Endothelial cell of umbilical vein (primary cell): ENCODE measurements around the gene SELL. TPM values are rescaled to one million over a fixed set of nuclear protein-coding genes. Genes with fewer than 3 reads are reported as not detected.
"Not testable (repeated sequence)": the region's sequence is repeated elsewhere in the genome, so short reads cannot be mapped to it uniquely, and the experiment has no call there.

Experiments
- BruUV-seq: library from RNA; stranded (reverse); fragments of 400-500 nt; replicated peaks from 2 replicates; lab custom pipeline; 2021; lab: Mats Ljungman, UMichigan
- CTCF ChIA-PET: fragments of 300-600, 350-600 bp; sonication (Branson Sonifier 250); formaldehyde crosslinking; loops from one replicate; lab custom pipeline; 2021; ENCODE audit warnings: antibody characterized with exemption, inconsistent platforms; lab: Charles Lee
- POLR2A ChIA-PET: fragments of 300-600, 350-600 bp; sonication (Branson Sonifier 250); formaldehyde crosslinking; loops from one replicate; lab custom pipeline; 2021; ENCODE audit warnings: antibody characterized with exemption, inconsistent platforms; lab: Charles Lee
- DNase-seq: peaks from one replicate; pipeline ENCODE4 v3.0.0-alpha.2; 2011; ENCODE audit warnings: low read depth, low spot score
- FAIRE-seq: peaks from 2 replicates; lab custom pipeline; 2011; peaks lifted over from hg19 to GRCh38; lab: Jason Lieb, UNC
- H2AFZ ChIP-seq: 2 replicates; pipeline ENCODE4 v1.6.0; 2012; ENCODE audit warnings: low read depth, low read length, control low read depth, inconsistent platforms
- H3K27ac ChIP-seq: 2 replicates; pipeline ENCODE4 v1.5.1; 2011; ENCODE audit warnings: low read depth, mild to moderate bottlenecking, control low read depth, low read length, moderate library complexity; ENCODE audit not compliant: insufficient read depth
- H3K27me3 ChIP-seq, 2 experiments: 2 replicates each; pipeline versions ENCODE4 v1.6.0 to v1.6.1; 2011; ENCODE audit warnings: low read length in 2 of 2, mixed read lengths in 1 of 2; ENCODE audit not compliant: control insufficient read depth in 2 of 2, insufficient read depth in 2 of 2
- H3K36me3 ChIP-seq, 2 experiments: 2 replicates in 1 of 2; 3 replicates in 1 of 2; pipeline ENCODE4 v1.5.1; 2011; ENCODE audit warnings: low read length in 2 of 2, mild to moderate bottlenecking in 1 of 2, moderate library complexity in 1 of 2; ENCODE audit not compliant: control insufficient read depth in 2 of 2, insufficient read depth in 2 of 2; ENCODE audit errors: extremely low read depth in 1 of 2
- H3K4me1 ChIP-seq: 3 replicates; pipeline ENCODE4 v1.5.1; 2011; ENCODE audit warnings: mild to moderate bottlenecking, low read length; ENCODE audit not compliant: control insufficient read depth, insufficient read depth; ENCODE audit errors: extremely low read depth
- H3K4me2 ChIP-seq: 2 replicates; pipeline ENCODE4 v1.6.1; 2011; ENCODE audit warnings: low read length, control low read depth, mixed read lengths; ENCODE audit not compliant: insufficient read depth
- H3K4me3 ChIP-seq, 3 experiments: fragments of 200-600 bp in 1 of 3; sonication (generic), shearing (Covaris generic) in 1 of 3; replicated peaks in 1 of 3; 2 replicates each; pipeline ENCODE4 v1.5.1; 2011 to 2016; ENCODE audit warnings: control low read depth in 3 of 3, low read length in 3 of 3, mild to moderate bottlenecking in 2 of 3, inconsistent platforms in 1 of 3, low read depth in 1 of 3, moderate library complexity in 1 of 3; ENCODE audit not compliant: insufficient read depth in 1 of 3
- H3K79me2 ChIP-seq: 2 replicates; pipeline ENCODE4 v1.6.0; 2012; ENCODE audit warnings: low read length, inconsistent platforms; ENCODE audit not compliant: control insufficient read depth, insufficient read depth
- H3K9ac ChIP-seq: replicated peaks from 2 replicates; pipeline ENCODE3; 2011; ENCODE audit warnings: low read length, control low read depth; ENCODE audit not compliant: insufficient read depth; ENCODE audit errors: extremely low read depth
- H3K9me1 ChIP-seq: replicated peaks from 3 replicates; pipeline ENCODE4 v1.6.0; 2011; ENCODE audit warnings: mild to moderate bottlenecking, low read length; ENCODE audit not compliant: control insufficient read depth, insufficient read depth; ENCODE audit errors: extremely low read depth
- H3K9me3 ChIP-seq: replicated peaks from 2 replicates; pipeline ENCODE4 v1.5.1; 2012; ENCODE audit warnings: low read length, inconsistent platforms; ENCODE audit not compliant: control insufficient read depth, insufficient read depth
- H4K20me1 ChIP-seq: replicated peaks from 2 replicates; pipeline ENCODE3; 2011; ENCODE audit warnings: mild to moderate bottlenecking, low read length; ENCODE audit not compliant: control insufficient read depth, insufficient read depth; ENCODE audit errors: extremely low read depth
- dilution Hi-C: fragments of 300-500 bp; cut with MboI; formaldehyde crosslinking; loops from one replicate; pipeline ENCODE4 v1.15.0; 2019; ENCODE audit warnings: low sequenced_read_pairs; ENCODE audit not compliant: extremely low pct_ligation_motif_present
- intact Hi-C: fragments of 100-400 bp; cut with micrococcal nuclease; formaldehyde crosslinking; loops from one replicate; pipeline ENCODE4 v1.10.0; 2022
- polyA plus RNA-seq, 4 experiments: library from polyadenylated mRNA; depleted of rRNA in 3 of 4; stranded (reverse) in 3 of 4; unstranded in 1 of 4; fragments of >200 nt; gene quantifications; 2 replicates each; pipeline versions ENCODE4 v1.2.1 to v1.2.3, GENCODE V29; 2011 to 2012; ENCODE audit warnings: missing spikeins in 1 of 4
- total RNA-seq: library from RNA; stranded (reverse); gene quantifications from 2 replicates; pipeline ENCODE4 v1.2.3, GENCODE V29; 2021

The SELL gene
- total and polyA plus RNA-seq, 2 donors (not counting 3 experiments of a cell fraction or from before 2014, with no cell fraction given) = 0.68 to 1.8 TPM

- H4K20me1 ChIP-seq, H3K79me2 ChIP-seq, CTCF ChIA-PET, DNase-seq, intact Hi-C loops, H3K4me2 ChIP-seq, H2AFZ ChIP-seq, BruUV-seq, FAIRE-seq, H3K9me3 ChIP-seq, H3K4me3 ChIP-seq, H3K27ac ChIP-seq, H3K9me1 ChIP-seq, H3K36me3 ChIP-seq, POLR2A ChIA-PET, H3K27me3 ChIP-seq, dilution Hi-C loops, H3K9ac ChIP-seq: not testable (repeated sequence)
- H3K4me1 ChIP-seq = peaks cover 11% of the 10 kb centered on the region
Measured at GRCh38 chr1:169667699-169668596, 43.5 kb downstream of the SELL start.

GRCh38 chr1:169667227-169667639 lies 44.2 kb downstream of the SELL start:
- FAIRE-seq, H3K9me3 ChIP-seq, H3K36me3 ChIP-seq, DNase-seq, H3K79me2 ChIP-seq, H3K9me1 ChIP-seq, H3K9ac ChIP-seq, POLR2A ChIA-PET, H3K27ac ChIP-seq, H2AFZ ChIP-seq, H4K20me1 ChIP-seq, dilution Hi-C loops, intact Hi-C loops, H3K4me2 ChIP-seq, BruUV-seq, H3K27me3 ChIP-seq, H3K4me3 ChIP-seq: not testable (repeated sequence)
- CTCF ChIA-PET = interaction anchor here (1.6 kb wide), 1 partner anchor 65 kb away, joined by 4 read pairs; no protein-coding TSS in a partner anchor
- peaks cover 11% of the 10 kb centered on the region for H3K4me1 ChIP-seq

- BruUV-seq, H3K79me2 ChIP-seq, H4K20me1 ChIP-seq, H3K4me1 ChIP-seq, CTCF ChIA-PET, FAIRE-seq, H3K27me3 ChIP-seq, H3K27ac ChIP-seq, H3K9me3 ChIP-seq, H3K9ac ChIP-seq, H3K36me3 ChIP-seq, H2AFZ ChIP-seq, intact Hi-C loops, H3K4me2 ChIP-seq, H3K9me1 ChIP-seq, POLR2A ChIA-PET, dilution Hi-C loops, DNase-seq, H3K4me3 ChIP-seq: not testable (repeated sequence)
Measured at GRCh38 chr1:169662680-169663079, 48.7 kb downstream of the SELL start.

- FAIRE-seq = not testable (repeated sequence)
Measured at GRCh38 chr1:169661066-169661465, 50.4 kb downstream of the SELL start.

More at GRCh38 chr1:169661066-169661465, 50.4 kb downstream of the SELL start:
- H3K9me3 ChIP-seq, POLR2A ChIA-PET, H3K9ac ChIP-seq, intact Hi-C loops, H3K9me1 ChIP-seq, BruUV-seq, CTCF ChIA-PET, H3K27ac ChIP-seq, H3K79me2 ChIP-seq, H3K27me3 ChIP-seq, H3K4me1 ChIP-seq, DNase-seq, H3K4me2 ChIP-seq, H2AFZ ChIP-seq, dilution Hi-C loops, H4K20me1 ChIP-seq, H3K36me3 ChIP-seq, H3K4me3 ChIP-seq: not testable (repeated sequence)
